Activated CD4-positive, alpha-beta T cell treated with anti-CD3 and anti-CD28 coated beads for 36 hours (primary cell): ENCODE results near the gene HDGF. TPM values are rescaled to one million over a fixed set of nuclear protein-coding genes. Genes with fewer than 3 reads are reported as not detected.
A peak's percentile ranks its signal among the peaks of the same experiment; 100 is the strongest.

Experiments
- ATAC-seq: fragments of 200-7000 bp; cut with Tn5 transposase; one replicate; pipeline ENCODE4 v1.10.0; 2021; ENCODE audit warnings: mild to moderate bottlenecking, moderate library complexity
- CTCF ChIA-PET: fragments of 350-600 bp; sonication (Branson Sonifier 250); formaldehyde crosslinking; loops from one replicate; lab custom pipeline; 2021; ENCODE audit warnings: antibody characterized with exemption; lab: Charles Lee
- POLR2A ChIA-PET: fragments of 350-600 bp; sonication (Branson Sonifier 250); formaldehyde crosslinking; loops from one replicate; lab custom pipeline; 2021; ENCODE audit warnings: antibody characterized with exemption, inconsistent platforms; lab: Charles Lee
- DNase-seq: peaks from one replicate; pipeline ENCODE4 v3.0.0-alpha.2; 2020
- H3K27ac Mint-ChIP-seq: one replicate; pipeline ENCODE4 v1.8.0; 2021; ENCODE audit warnings: mixed read lengths
- H3K27me3 Mint-ChIP-seq: one replicate; pipeline ENCODE4 v1.8.0; 2021; ENCODE audit warnings: mixed read lengths
- H3K36me3 Mint-ChIP-seq: one replicate; pipeline ENCODE4 v1.8.0; 2021; ENCODE audit warnings: low read depth, mixed read lengths
- H3K4me1 Mint-ChIP-seq: one replicate; pipeline ENCODE4 v1.8.0; 2021; ENCODE audit warnings: mixed read lengths
- H3K4me3 Mint-ChIP-seq: one replicate; pipeline ENCODE4 v1.8.0; 2021; ENCODE audit warnings: mild to moderate bottlenecking, moderate library complexity, mixed read lengths
- H3K9me3 Mint-ChIP-seq: one replicate; pipeline ENCODE4 v1.8.0; 2021; ENCODE audit warnings: low read depth, mixed read lengths
- intact Hi-C, 2 experiments: fragments of 100-400 bp; cut with DNase I in 1 of 2; cut with micrococcal nuclease in 1 of 2; formaldehyde crosslinking; loops; one replicate each; pipeline versions ENCODE4 v1.14.2 to v1.15.1; 2022 to 2024; cut with DNase I, micrococcal nuclease
- total RNA-seq, 2 experiments: library from RNA; stranded (reverse); gene quantifications; one replicate each; pipeline ENCODE4 v1.2.3, GENCODE V29; 2021

The HDGF gene
- total RNA-seq, 2 experiments from 2014 or later, result 312 to 358 TPM

GRCh38 chr1:156708218-156708661, 43.2 kb downstream of the HDGF start:
- CTCF ChIA-PET, result interaction anchor here (0.6 to 11.2 kb wide), 5 partner anchors 12 to 84 kb away, joined by 3 to 110 read pairs (median 16); partner anchors contain the start of genes ISG20L2 and METTL25B
- POLR2A ChIA-PET, result no interaction called here
- intact Hi-C loops, result loop anchor here in 1 of 2 experiments (5.0 kb wide), 1 partner anchor 81 kb away; no protein-coding TSS in a partner anchor
- Mint-ChIP-seq H3K36me3 (no peaks in the 10 kb centered on the region), H3K27me3 (peaks cover 15% of the 10 kb centered on the region), H3K4me3 (no peak overlapping the region), H3K4me1 (peaks cover 24% of the 10 kb centered on the region), H3K9me3 (no peaks in the 10 kb centered on the region), H3K27ac (no peak overlapping the region)
- ATAC-seq (no peak), DNase-seq (no peak)

GRCh38 chr1:156707417-156708217, 43.9 kb downstream of the HDGF start:
- no peak for DNase-seq
- ATAC-seq, result no peak
- Mint-ChIP-seq H3K36me3 (no peaks in the 10 kb centered on the region), H3K9me3 (no peaks in the 10 kb centered on the region), H3K27ac (no peak overlapping the region), H3K4me1 (peaks cover 24% of the 10 kb centered on the region), H3K4me3 (no peak overlapping the region), H3K27me3 (peaks cover 18% of the 10 kb centered on the region)
- POLR2A ChIA-PET, result interaction anchor here (0.6 kb wide), 1 partner anchor 21 kb away, joined by 5 read pairs; the partner anchor contains the start of gene ISG20L2
- CTCF ChIA-PET, result interaction anchor here (1.0 to 11.2 kb wide), 14 partner anchors 8 to 167 kb away, joined by 3 to 186 read pairs (median 8); partner anchors contain the start of genes HAPLN2, ISG20L2 and METTL25B
- intact Hi-C loops, result loop anchor here in 1 of 2 experiments (2.0 to 5.0 kb wide), 2 partner anchors 17 to 80 kb away; no protein-coding TSS in a partner anchor

- Mint-ChIP-seq H3K4me1 (peaks cover 24% of the 10 kb centered on the region), H3K27ac (no peak overlapping the region), H3K36me3 (no peaks in the 10 kb centered on the region), H3K4me3 (peak overlapping the region; percentile 71), H3K27me3 (peaks cover 20% of the 10 kb centered on the region), H3K9me3 (no peaks in the 10 kb centered on the region)
- DNase-seq (peak; percentile 41), ATAC-seq (no peak)
- CTCF ChIA-PET, result interaction anchor here (0.6 to 11.2 kb wide), 21 partner anchors 9 to 261 kb away, joined by 3 to 186 read pairs (median 8); partner anchors contain the start of genes HAPLN2, ISG20L2, METTL25B and NTRK1
- intact Hi-C loops, result loop anchor here (1.0 to 5.0 kb wide), 6 partner anchors 18 to 82 kb away; partner anchors contain the start of genes ISG20L2 (in 1 of the 2) and METTL25B (in 1 of the 2)
- POLR2A ChIA-PET, result interaction anchor here (0.6 to 1.0 kb wide), 4 partner anchors 9 to 45 kb away, joined by 3 to 5 read pairs (median 4); partner anchors contain the start of genes ISG20L2 and METTL25B
Measured at GRCh38 chr1:156706657-156707416, 44.6 kb downstream of the HDGF start.

GRCh38 chr1:156705918-156706656, 45.4 kb downstream of the HDGF start:
- Mint-ChIP-seq H3K9me3 (no peaks in the 10 kb centered on the region), H3K27ac (peak overlapping the region; percentile 58), H3K4me1 (peaks cover 24% of the 10 kb centered on the region), H3K36me3 (no peaks in the 10 kb centered on the region), H3K4me3 (peak overlapping the region; percentile 71), H3K27me3 (peaks cover 20% of the 10 kb centered on the region)
- intact Hi-C loops, result loop anchor here (1.0 to 5.0 kb wide), 8 partner anchors 17 to 81 kb away; partner anchors contain the start of genes ISG20L2 (in 1 of the 2) and METTL25B (in 1 of the 2)
- ATAC-seq (peak; percentile 80), DNase-seq (peak; percentile 88)
- ChIA-PET POLR2A (interaction anchor here (0.6 to 1.0 kb wide), 5 partner anchors 10 to 99 kb away, joined by 3 to 4 read pairs (median 3); partner anchors contain the start of genes ISG20L2 and METTL25B), CTCF (interaction anchor here (0.6 to 11.2 kb wide), 30 partner anchors 8 to 260 kb away, joined by 3 to 186 read pairs (median 6); partner anchors contain the start of genes HAPLN2, HDGF, ISG20L2 and METTL25B)

- H3K36me3 Mint-ChIP-seq, result no peaks in the 10 kb centered on the region
- ChIA-PET POLR2A (interaction anchor here (0.6 to 0.8 kb wide), 2 partner anchors 15 to 100 kb away, joined by 3 to 4 read pairs; no protein-coding TSS in a partner anchor), CTCF (interaction anchor here (0.6 to 11.2 kb wide), 22 partner anchors 8 to 223 kb away, joined by 3 to 186 read pairs (median 8); partner anchors contain the start of genes HAPLN2, HDGF, ISG20L2 and METTL25B)
- peaks cover 24% of the 10 kb centered on the region for H3K4me1 Mint-ChIP-seq
- no peaks in the 10 kb centered on the region for H3K9me3 Mint-ChIP-seq
- DNase-seq (peak; percentile 47), ATAC-seq (peak; percentile 40)
- peak within 1 kb of the TSS; percentile 71 for H3K4me3 Mint-ChIP-seq
- H3K27me3 Mint-ChIP-seq, result peaks cover 22% of the 10 kb centered on the region
- intact Hi-C loops, result loop anchor here (1.0 to 5.0 kb wide), 4 partner anchors 16 to 78 kb away; no protein-coding TSS in a partner anchor
- peak within 1 kb of the TSS; percentile 58 for H3K27ac Mint-ChIP-seq
Measured at GRCh38 chr1:156705321-156705917, 46.1 kb downstream of the HDGF start, which contains the start of gene CRABP2. Gene CRABP2 (minus strand): TSS chr1:156705583. CDS start chr1:156705446, 137 bp downstream.

- POLR2A ChIA-PET, result no interaction called here
- Mint-ChIP-seq H3K4me3 (peak overlapping the region; percentile 71), H3K27me3 (peaks cover 22% of the 10 kb centered on the region)
Measured at GRCh38 chr1:156704930-156705320, 46.5 kb downstream of the HDGF start.

GRCh38 chr1:156704166-156704711, 47.2 kb downstream of the HDGF start:
- Mint-ChIP-seq H3K36me3 (no peaks in the 10 kb centered on the region), H3K4me3 (no peak overlapping the region), H3K9me3 (no peaks in the 10 kb centered on the region), H3K27ac (no peak overlapping the region), H3K27me3 (peaks cover 25% of the 10 kb centered on the region), H3K4me1 (peaks cover 24% of the 10 kb centered on the region)
- POLR2A ChIA-PET, result no interaction called here
- no peak for DNase-seq
- intact Hi-C loops, result no loop called here
- CTCF ChIA-PET, result interaction anchor here (0.6 to 11.2 kb wide), 7 partner anchors 15 to 127 kb away, joined by 3 to 186 read pairs (median 8); partner anchors contain the start of genes ISG20L2 and METTL25B
- no peak for ATAC-seq

More at GRCh38 chr1:156704930-156705320, 46.5 kb downstream of the HDGF start:
- peak; percentile 81 for DNase-seq
- peak; percentile 48 for ATAC-seq
- Mint-ChIP-seq H3K36me3 (no peaks in the 10 kb centered on the region), H3K4me1 (peaks cover 24% of the 10 kb centered on the region), H3K9me3 (no peaks in the 10 kb centered on the region), H3K27ac (no peak overlapping the region)
- intact Hi-C loops, result loop anchor here (1.0 to 5.0 kb wide), 4 partner anchors 16 to 78 kb away; no protein-coding TSS in a partner anchor
- CTCF ChIA-PET, result interaction anchor here (0.6 to 11.2 kb wide), 19 partner anchors 9 to 223 kb away, joined by 3 to 186 read pairs (median 8); partner anchors contain the start of genes HAPLN2, HDGF, ISG20L2 and METTL25B

- Mint-ChIP-seq H3K27ac (no peak overlapping the region), H3K27me3 (peaks cover 29% of the 10 kb centered on the region), H3K36me3 (no peaks in the 10 kb centered on the region), H3K4me3 (no peak overlapping the region), H3K4me1 (peaks cover 24% of the 10 kb centered on the region), H3K9me3 (no peaks in the 10 kb centered on the region)
- CTCF ChIA-PET, result interaction anchor here (1.3 to 11.2 kb wide), 3 partner anchors 14 to 45 kb away, joined by 3 to 186 read pairs (median 110); partner anchors contain the start of genes ISG20L2 and METTL25B
- no peak for ATAC-seq
- POLR2A ChIA-PET, result no interaction called here
- no peak for DNase-seq
- intact Hi-C loops, result no loop called here
Measured at GRCh38 chr1:156703741-156704140, 47.7 kb downstream of the HDGF start.

- Mint-ChIP-seq H3K36me3 (no peaks in the 10 kb centered on the region), H3K4me3 (no peak overlapping the region), H3K27ac (no peak overlapping the region), H3K27me3 (peaks cover 29% of the 10 kb centered on the region), H3K9me3 (no peaks in the 10 kb centered on the region), H3K4me1 (peaks cover 24% of the 10 kb centered on the region)
- ATAC-seq (no peak), DNase-seq (no peak)
- intact Hi-C loops, result no loop called here
- CTCF ChIA-PET, result interaction anchor here (1.3 to 11.2 kb wide), 3 partner anchors 14 to 44 kb away, joined by 3 to 186 read pairs (median 110); partner anchors contain the start of genes ISG20L2 and METTL25B
- POLR2A ChIA-PET, result no interaction called here
Measured at GRCh38 chr1:156703336-156703735, 48.1 kb downstream of the HDGF start.
